ENCODE results near the gene MCM9.
"Not testable (repeated sequence)": the region's sequence is repeated elsewhere in the genome, so short reads cannot be mapped to it uniquely, and the experiment has no call there.

MCM9 gene

GRCh38 chr6:118788702-118789101 is 146.3 kb downstream of the MCM9 start:
- no peak for DNase-seq

DNA sequence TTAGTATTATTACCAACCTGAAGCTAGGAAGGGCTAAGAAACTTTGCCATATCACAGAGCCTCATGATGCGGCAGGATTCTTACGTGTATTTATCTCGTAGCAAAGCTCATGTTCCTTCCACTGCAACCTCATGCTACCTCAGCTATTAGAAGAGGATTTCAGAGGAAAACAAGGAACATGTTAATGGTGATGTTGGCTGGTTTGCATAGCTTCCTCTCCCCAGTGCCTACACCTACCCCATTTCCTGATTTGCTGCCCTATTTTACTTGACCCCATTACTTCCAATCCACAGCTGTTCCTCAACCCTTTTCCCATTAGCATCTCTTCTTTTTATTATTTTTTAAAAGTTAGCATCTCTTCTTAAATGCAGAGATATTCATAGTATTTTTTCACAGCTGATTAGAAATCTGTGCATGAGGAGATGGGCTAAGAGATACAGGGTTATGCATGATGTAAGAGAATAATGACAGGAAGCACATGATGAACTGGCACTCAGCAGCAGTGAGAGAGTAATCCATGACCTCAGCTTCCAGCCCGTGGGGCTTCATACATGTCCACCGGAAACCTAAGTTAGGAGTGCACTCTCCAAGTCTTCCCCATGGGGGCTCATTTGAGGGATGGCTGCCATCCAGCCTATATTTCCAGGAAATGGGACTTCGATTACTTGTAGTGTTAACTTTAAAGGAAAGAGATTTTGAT is 147.1 kb downstream of the MCM9 start:
- DNase-seq = no peak

DNA sequence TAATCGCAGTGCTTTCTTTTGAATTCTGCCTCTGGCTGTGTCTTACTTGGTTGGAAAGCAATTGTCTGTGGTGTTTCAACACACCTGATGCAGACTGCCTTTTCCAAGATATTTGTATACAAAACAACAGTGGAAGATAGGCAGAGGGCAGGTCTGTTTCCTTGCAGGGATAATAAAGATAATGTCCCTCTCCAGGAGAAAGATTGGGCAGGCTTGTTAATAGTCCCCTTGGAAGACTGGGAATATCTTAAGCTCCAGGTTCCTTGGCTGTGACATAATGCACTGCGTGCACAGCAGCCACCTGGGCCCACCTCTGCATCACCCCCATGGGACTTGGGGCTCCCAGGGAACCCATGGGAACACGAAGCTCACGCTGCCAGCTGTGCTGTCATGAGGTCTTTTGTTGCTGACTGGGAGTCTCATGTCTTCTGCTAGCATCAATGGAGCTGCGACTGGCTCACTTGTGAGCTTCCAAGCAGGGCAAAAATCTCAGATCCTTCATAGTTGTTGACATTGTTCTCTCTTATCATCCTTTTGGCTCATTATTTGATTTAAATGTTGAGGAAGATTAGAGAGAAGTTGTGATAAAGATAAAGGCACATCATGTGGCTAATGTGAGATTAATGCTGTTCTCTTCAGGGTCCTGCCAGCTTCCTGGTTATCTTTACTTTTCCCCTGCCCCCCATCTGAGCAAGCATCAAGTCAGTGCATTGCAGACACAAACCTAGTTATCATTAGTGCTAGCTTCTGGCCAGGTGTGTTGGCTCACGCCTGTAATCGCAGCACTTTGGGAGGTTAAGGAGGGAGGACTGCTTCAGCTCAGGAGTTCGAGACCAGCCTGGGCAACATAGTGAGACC is 148.1 kb downstream of the MCM9 start:
- no peak for DNase-seq

GRCh38 chr6:118785601-118786000 is 149.4 kb downstream of the MCM9 start:
- DNase-seq = no peak

- DNase-seq = peak; percentile 54
Observed at GRCh38 chr6:118784641-118785164, 150.3 kb downstream of the MCM9 start.

DNA sequence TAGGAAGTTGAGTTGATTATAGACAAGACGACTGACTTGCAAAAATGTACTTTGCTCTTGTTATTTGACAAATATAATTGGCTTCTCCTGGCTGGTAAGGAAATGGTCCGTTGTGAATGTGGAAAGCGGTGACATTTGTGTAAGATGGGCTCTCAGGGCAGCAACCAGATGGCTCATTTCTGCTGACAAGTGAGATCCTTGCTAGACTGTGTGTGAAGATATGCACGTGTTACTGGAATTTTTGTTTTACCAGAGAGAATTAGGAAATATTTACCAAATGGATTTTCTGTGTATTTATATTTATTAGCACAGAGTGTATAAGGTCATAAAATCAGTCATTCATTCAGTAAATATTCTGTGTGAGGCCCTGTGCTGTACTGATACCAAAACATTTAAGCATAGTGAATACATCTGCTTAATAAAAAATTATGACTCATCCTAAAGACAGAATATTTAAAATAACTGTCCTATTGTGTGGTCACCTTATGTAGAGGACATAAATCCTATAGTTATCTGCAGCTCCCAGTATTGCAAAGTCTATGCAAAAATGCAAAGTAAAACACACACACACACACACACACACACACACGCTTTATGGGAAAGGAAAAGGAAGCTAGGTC is 150.9 kb downstream of the MCM9 start:
- no peak for DNase-seq

- peak; percentile 38 for DNase-seq
Observed at GRCh38 chr6:118782651-118783050, 152.3 kb downstream of the MCM9 start.

DNA sequence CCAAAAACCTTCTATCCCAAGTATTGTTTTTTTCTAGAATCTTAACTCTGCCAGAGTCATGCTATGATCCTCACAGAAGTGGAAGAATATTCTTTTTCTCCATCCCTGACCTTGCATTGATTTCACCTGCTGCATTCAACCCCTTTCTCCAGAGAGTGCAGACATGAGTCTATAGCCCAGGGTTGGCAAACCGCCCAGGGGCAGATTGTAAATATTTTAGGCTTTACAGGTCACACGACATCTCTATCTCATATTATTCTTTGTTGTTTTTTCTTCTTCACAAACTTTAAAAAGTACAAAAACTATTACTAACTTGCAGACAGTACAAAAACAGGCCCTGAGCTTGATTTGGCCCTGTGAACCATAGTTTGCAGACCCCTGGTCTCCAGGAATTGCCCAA is 153.1 kb downstream of the MCM9 start:
- no peak for DNase-seq

GRCh38 chr6:118780668-118781067 is 154.3 kb downstream of the MCM9 start:
- DNase-seq = no peak

GRCh38 chr6:118776607-118777549 is 158.1 kb downstream of the MCM9 start:
- DNase-seq = peak; percentile 90

DNA sequence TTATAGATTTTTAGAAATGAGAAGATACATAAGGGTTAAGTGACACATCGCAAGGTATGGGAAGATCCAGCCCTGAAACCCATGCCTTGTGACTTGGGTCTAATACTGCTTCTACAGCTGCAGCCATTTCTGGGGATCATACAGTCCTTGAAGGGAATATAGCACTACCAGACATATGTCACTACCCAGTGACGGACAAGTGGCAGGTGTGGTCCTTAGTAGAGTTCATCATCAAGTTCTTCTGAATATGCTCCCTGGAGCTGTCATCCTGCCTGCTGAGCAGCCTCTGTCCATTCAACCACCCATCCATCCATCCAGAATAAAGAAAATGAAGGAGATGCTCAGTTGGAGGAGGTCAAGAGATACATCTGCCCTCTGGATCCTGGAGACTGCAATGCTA is 159.6 kb downstream of the MCM9 start:
- no peak for DNase-seq

DNA sequence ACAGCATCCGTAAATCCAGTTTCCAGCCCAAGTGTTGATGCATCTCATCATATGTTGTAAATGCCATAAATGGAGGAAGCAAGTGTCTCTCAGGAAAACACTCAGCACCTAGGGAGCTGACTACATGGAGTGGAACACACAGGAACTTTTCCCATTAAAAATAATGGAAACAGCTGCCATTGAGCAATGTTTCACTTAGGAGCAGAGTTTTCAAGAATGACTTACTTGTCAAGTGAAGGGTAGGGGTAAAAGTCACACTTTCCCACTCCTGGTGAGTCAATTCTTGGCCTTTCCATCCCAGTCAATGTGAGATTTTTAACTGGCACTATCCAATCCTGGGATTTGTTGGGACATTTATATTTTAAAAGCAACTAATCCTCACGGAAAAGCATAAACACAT is 160.4 kb downstream of the MCM9 start:
- peak; percentile 35 for DNase-seq

GRCh38 chr6:118772886-118773285 is 162.1 kb downstream of the MCM9 start:
- DNase-seq = no peak

DNA sequence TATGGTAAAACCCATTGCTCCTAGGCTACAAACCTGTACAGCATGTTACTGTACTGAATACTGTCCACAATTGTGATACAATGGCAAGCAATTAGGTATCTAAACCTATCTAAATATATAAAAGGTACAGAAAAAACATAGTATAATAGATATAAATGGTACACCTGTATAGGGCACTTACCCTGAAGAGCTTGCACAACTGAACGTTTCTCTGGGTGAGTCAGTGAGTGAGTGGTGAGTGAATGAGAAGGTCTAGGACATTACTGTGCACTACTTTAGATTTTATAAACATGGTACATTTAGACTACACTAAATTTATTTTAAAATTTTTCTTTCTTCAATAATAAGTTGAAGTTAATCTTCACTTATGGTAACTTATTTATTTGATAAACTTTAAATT is 163.7 kb downstream of the MCM9 start:
- no peak for DNase-seq

DNA sequence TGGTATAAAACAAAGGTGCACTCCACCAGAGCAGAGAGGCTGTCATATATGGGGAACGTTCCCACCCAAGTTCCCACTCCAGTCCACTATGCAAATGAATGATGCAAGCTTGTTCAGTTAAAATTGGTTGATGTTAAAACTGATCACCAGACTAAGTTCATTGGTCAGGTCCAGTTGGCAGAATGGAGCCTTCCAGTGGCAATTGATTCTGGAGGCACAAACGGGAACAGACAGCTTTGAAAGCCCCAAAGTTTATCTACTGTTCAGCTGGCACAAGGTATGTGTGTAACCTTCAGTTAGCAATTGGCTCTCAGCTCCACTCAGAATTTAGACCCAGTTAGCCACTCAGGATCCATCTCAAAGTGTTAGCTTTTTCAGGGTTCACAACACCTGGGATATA is 164.1 kb downstream of the MCM9 start:
- no peak for DNase-seq

DNA sequence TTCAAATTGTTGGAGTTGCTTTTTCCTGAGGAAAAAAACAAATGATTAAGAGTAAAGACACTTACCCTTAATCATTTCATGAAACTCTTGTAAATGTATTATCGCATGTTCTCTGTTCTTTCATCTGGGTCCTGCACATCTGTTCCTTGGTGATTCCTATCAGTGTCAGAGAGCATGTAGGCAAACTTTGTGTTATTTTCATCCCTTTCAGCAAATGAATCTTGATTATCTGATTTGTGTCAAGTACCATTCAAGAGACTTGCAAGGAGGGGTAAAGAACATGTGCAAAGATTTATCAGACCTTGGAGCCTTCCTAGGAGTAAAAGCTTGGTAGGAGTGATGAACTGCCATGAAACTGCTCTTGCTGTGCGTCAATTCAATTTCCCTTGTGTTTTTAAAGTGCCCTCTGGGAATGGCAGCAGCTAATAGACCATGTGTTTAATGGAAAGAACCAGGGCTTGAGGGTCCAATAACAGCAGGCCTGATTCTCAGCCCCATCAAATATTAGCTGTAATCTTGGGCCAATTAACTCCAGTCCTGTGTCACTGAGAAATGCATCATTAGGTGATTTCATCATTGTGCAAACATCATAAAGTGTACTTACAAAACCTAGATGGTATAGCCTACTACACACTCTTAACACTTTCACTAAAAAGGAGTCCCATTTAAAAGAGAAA is 164.7 kb downstream of the MCM9 start:
- DNase-seq = peak; percentile 77

- DNase-seq = no peak
Observed at GRCh38 chr6:118768904-118769325, 166.0 kb downstream of the MCM9 start.

GRCh38 chr6:118768441-118768840 is 166.5 kb downstream of the MCM9 start:
- DNase-seq = no peak

DNA sequence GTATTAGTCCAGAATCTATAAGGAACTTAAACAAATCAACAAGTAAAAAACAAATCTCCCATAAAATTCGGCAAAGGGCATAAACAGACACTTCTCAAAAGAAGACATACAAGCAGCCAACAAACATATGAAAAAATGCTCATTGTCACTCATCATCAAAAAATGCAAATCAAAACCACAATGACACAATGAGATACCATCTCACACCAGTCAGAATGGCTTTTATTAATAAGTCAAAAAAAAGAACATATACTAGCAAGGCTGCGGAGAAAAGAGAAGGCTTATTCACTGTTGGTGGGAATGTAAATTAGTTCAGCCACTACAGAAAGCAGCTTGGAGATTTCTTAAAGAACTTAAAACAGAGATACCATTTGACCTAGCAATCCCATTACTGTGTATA is 169.6 kb downstream of the MCM9 start:
- DNase-seq = not testable (repeated sequence)

GRCh38 chr6:118764766-118765165 is 170.2 kb downstream of the MCM9 start:
- no peak for DNase-seq
